GM12865 (cell line): ENCODE results near the gene KIF18B.
A peak's percentile ranks its signal among the peaks of the same experiment; 100 is the strongest.
"Not testable (repeated sequence)": the region's sequence is repeated elsewhere in the genome, so short reads cannot be mapped to it uniquely, and the experiment has no call there.

Experiments used
- DNase-seq: peaks from one replicate; pipeline ENCODE4 v3.0.0; 2010; ENCODE audit warnings: low read depth
- H3K4me3 ChIP-seq: 2 replicates; pipeline ENCODE4 v1.5.1; 2011; ENCODE audit warnings: mild to moderate bottlenecking, low read depth, low read length, control low read depth
- TF ChIP-seq, protein P1 (sequence below): IDR thresholded peaks from 2 replicates; pipeline ENCODE4 v1.5.1; 2011; ENCODE audit warnings: low read length, control low read depth, low read depth, inconsistent platforms; ENCODE audit not compliant: insufficient read depth; ENCODE audit errors: missing control alignments

KIF18B gene

DNA sequence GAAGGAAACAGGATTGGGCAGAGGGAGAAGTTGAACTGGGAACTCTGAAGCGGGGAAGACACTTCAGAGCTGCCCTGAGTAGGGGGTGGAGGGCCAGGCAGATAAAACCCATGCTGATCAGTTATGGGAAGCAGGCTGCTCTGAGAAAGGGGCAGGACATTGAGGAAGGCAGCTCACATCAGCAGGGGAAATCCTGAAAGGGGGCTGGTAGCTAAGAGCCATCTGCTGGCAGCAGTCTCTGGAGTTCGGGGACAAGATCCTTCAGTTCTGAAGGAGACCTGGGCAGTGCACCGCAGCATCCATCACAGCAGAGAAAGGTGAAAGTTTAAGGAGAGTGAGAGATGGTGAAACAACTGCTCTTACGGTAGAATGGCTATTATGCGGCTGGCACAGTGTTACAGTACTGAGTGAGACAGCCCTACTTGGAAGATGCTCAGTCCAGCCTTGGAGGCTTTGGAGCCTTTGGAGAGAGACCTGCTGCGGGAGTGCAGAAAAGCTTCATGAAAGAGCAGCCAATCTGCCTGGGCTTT lies 5.4 kb upstream of the KIF18B start:
- H3K4me3 ChIP-seq: no peak overlapping the region
- TF ChIP-seq, protein P1, sequence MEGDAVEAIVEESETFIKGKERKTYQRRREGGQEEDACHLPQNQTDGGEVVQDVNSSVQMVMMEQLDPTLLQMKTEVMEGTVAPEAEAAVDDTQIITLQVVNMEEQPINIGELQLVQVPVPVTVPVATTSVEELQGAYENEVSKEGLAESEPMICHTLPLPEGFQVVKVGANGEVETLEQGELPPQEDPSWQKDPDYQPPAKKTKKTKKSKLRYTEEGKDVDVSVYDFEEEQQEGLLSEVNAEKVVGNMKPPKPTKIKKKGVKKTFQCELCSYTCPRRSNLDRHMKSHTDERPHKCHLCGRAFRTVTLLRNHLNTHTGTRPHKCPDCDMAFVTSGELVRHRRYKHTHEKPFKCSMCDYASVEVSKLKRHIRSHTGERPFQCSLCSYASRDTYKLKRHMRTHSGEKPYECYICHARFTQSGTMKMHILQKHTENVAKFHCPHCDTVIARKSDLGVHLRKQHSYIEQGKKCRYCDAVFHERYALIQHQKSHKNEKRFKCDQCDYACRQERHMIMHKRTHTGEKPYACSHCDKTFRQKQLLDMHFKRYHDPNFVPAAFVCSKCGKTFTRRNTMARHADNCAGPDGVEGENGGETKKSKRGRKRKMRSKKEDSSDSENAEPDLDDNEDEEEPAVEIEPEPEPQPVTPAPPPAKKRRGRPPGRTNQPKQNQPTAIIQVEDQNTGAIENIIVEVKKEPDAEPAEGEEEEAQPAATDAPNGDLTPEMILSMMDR: no peak
- no peak for DNase-seq

DNA sequence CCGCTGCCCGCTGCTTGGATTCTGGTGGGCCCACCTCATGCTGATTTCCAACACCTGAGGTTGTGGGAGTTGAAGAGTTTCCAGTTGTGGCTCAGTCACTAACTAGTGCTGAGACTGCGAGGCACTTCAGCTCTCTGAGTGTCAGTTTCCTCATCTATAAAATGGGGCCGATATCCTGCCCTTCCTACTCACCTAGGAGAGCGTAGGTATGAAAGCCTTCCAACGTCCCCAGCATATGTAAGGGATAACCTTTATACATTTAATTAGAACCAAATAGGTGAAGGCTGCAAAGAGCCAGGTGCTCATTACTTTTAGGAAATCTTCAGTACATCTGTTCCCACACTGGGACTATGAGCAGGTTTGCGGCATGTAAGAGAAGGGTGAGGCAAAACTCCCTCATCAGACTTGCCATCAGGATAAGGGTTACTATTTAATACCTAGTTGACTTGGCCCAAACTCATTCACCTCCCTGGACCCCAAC lies 782 bp upstream of the KIF18B start:
- no peak for DNase-seq
- H3K4me3 ChIP-seq: peak overlapping the region; percentile 75
- TF ChIP-seq, protein P1: no peak

DNA sequence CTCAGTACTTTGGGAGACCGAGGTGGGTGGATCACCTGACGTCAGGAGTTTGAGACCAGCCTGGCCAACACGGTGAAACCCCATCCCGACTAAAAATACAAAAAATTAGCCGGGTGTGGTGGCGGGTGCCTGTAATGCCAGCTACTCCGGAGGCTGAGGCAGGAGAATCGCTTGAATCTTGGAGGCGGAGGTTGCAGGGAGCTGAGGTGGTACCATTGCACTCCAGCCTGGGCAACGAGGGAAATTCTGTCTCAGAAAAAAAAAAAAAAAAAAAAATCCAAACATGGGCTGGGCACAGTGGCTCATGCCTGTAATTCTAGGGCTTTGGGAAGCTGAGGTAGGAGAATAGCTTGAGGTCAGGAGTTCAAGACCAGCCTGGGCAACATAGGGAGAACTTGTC lies 1.9 kb downstream of the KIF18B start:
- not testable (repeated sequence) for DNase-seq
- peak overlapping the region; percentile 75; the same call in 1 of the 2 replicates for H3K4me3 ChIP-seq

DNA sequence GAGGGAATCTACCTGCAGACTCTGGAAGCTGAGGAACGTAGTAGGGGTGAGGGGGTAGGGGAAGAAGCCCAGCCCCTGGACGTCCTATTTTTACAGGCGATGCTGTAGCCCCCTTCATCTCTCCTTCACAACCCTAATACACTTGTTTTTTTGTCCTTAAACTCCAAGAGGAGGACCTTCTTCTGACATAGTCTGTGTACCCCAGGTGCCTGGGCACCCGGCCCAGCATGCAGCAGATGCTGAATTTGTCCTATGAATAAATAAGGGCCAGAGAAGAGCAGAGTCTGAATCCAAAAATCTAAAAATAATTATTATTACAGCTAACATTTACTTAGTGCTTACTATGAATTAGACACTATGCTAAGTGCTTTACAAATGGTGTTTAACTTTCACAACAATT lies 5.1 kb downstream of the KIF18B start:
- H3K4me3 ChIP-seq: no peak overlapping the region
- TF ChIP-seq, protein P1: no peak
- DNase-seq: no peak

DNA sequence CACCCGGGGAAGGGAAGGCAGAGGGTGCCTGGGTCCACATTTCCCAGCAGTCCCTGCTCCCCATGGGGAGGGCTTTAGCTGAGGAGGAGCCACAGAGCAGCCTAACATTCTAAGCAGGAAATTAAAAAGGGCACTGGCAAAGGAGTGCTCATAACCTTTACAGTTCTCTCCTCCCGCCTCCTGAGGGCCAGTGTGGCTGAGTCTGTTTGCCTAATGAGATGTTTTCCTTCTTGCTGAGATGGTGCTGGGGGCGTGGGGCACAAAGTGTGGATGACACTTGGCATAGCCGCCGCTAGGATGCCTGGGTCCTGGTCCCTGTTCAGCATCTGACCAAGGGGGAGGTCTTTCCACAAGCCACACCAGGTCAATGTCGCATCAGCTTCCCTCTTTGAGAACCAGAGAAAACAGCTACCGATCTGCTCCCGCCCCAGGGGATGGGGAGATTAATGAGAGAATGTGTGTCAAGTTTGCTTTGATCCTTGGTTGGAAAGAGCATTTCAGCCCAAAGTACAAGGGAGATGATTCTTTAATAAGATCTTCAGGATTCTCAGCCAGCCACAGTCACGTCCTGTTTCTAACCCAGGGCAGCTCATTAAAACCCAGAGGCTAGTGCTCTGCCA lies 5.8 kb downstream of the KIF18B start:
- TF ChIP-seq, protein P1: no peak
- H3K4me3 ChIP-seq: no peak overlapping the region
- no peak for DNase-seq

DNA sequence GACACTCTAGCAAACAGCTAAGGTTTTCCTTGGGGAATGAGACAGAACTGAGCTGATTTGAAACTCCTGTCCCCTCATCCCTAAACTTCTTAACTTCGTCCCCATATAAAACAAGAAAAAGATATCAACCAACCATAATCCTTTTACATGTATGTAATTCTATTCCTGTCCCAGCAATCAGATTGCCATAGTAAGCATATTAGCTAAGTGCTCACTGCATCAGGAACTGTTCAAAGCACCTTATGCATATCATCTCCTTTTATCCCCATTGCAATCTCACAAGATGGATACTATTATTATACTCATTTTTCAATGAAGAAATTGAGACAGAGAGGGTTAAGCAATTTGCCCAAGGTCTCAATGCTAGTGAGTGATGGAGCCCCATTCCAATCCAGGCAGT lies 6.8 kb downstream of the KIF18B start:
- H3K4me3 ChIP-seq: no peak overlapping the region
- TF ChIP-seq, protein P1: no peak
- DNase-seq: no peak

DNA sequence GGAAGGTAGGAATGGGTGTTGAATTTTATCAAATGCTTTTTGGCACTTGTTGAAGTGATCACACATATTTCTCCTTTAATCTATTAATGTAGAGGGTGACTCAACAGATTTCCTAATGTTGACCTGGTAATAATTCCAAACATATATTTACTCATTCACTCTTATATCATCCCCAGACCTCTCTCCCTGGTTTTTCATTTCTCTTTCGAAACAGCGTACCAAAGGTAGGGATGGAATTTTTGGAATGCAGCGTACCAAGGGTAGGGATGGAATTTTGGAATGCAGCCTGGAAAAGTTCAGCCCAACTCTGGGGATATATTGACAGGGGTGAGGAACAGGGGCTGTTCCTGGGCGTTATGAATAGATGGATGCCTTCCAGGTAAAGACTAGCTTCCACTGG lies 7.3 kb downstream of the KIF18B start:
- no peak overlapping the region for H3K4me3 ChIP-seq

More for the DNA sequence above, 7.3 kb downstream of the KIF18B start:
- DNase-seq: no peak
- TF ChIP-seq, protein P1: no peak
